WTC11 (cell line): ENCODE results near the gene DOCK1.

ENCODE experiments used
- CBFB ChIP-seq: sonication (generic); formaldehyde crosslinking; IDR thresholded peaks from 2 replicates; pipeline ENCODE4 v1.8.1; 2022; ENCODE audit warnings: mild to moderate bottlenecking, low read depth, missing genetic modification reagents
- CREB1 ChIP-seq: sonication (generic); formaldehyde crosslinking; IDR thresholded peaks from 2 replicates; pipeline ENCODE4 v1.8.0; 2023; ENCODE audit warnings: mild to moderate bottlenecking, missing genetic modification reagents
- ETV6 ChIP-seq: sonication (generic); formaldehyde crosslinking; IDR thresholded peaks from 2 replicates; pipeline ENCODE4 v1.8.1; 2022; ENCODE audit warnings: mild to moderate bottlenecking, missing genetic modification reagents
- FOXP1 ChIP-seq: sonication (generic); formaldehyde crosslinking; IDR thresholded peaks from 2 replicates; pipeline ENCODE4 v1.8.0; 2022; ENCODE audit warnings: missing genetic modification reagents, mild to moderate bottlenecking, moderate library complexity, borderline replicate concordance
- RELA ChIP-seq: sonication (generic); formaldehyde crosslinking; IDR thresholded peaks from 2 replicates; pipeline ENCODE4 v1.8.1; 2022; ENCODE audit warnings: missing genetic modification reagents, mild to moderate bottlenecking, borderline replicate concordance
- ZNF121 ChIP-seq: sonication (generic); formaldehyde crosslinking; IDR thresholded peaks from 2 replicates; pipeline ENCODE4 v1.8.0; 2023; ENCODE audit warnings: missing genetic modification reagents
- TF ChIP-seq, protein P1 (sequence below): sonication (generic); formaldehyde crosslinking; IDR thresholded peaks from 2 replicates; pipeline ENCODE4 v1.8.0; 2022; ENCODE audit warnings: missing genetic modification reagents
- TF ChIP-seq, protein P2 (sequence below): fragments of 200-600 bp; IDR thresholded peaks from 2 replicates; pipeline ENCODE4 v1.8.0; 2022; ENCODE audit warnings: antibody characterized with exemption
- TF ChIP-seq, protein P3 (sequence below): sonication (generic); formaldehyde crosslinking; conservative IDR thresholded peaks from 2 replicates; pipeline ENCODE4 v1.8.1; 2023; ENCODE audit warnings: mild to moderate bottlenecking, low read depth, missing genetic modification reagents, moderate library complexity

DNA sequence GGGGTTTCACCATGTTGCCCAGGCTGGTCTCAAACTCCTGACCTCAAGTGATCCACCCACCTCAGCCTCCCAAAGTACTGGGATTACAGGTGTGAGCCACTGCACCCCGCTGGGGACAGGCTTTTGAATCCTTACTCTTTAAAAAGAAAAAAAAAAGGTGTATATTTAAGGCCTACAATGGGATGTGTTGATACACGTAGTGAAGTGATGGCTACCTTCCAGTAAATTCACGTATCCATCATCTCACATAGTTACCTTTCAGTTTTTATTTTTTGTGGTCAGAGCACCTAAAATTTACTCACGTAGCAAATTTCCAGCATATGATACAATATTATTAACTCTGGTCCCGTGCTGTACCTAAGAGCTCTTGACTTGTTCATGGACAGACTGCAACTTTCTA lies 410.7 kb downstream of the DOCK1 start:
- TF ChIP-seq RELA: no peak
- TF ChIP-seq, protein P1, sequence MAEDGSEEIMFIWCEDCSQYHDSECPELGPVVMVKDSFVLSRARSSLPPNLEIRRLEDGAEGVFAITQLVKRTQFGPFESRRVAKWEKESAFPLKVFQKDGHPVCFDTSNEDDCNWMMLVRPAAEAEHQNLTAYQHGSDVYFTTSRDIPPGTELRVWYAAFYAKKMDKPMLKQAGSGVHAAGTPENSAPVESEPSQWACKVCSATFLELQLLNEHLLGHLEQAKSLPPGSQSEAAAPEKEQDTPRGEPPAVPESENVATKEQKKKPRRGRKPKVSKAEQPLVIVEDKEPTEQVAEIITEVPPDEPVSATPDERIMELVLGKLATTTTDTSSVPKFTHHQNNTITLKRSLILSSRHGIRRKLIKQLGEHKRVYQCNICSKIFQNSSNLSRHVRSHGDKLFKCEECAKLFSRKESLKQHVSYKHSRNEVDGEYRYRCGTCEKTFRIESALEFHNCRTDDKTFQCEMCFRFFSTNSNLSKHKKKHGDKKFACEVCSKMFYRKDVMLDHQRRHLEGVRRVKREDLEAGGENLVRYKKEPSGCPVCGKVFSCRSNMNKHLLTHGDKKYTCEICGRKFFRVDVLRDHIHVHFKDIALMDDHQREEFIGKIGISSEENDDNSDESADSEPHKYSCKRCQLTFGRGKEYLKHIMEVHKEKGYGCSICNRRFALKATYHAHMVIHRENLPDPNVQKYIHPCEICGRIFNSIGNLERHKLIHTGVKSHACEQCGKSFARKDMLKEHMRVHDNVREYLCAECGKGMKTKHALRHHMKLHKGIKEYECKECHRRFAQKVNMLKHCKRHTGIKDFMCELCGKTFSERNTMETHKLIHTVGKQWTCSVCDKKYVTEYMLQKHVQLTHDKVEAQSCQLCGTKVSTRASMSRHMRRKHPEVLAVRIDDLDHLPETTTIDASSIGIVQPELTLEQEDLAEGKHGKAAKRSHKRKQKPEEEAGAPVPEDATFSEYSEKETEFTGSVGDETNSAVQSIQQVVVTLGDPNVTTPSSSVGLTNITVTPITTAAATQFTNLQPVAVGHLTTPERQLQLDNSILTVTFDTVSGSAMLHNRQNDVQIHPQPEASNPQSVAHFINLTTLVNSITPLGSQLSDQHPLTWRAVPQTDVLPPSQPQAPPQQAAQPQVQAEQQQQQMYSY (CRISPR knock-in tag): no peak
- TF ChIP-seq CBFB (CRISPR knock-in tag): no peak
- TF ChIP-seq, protein P2, sequence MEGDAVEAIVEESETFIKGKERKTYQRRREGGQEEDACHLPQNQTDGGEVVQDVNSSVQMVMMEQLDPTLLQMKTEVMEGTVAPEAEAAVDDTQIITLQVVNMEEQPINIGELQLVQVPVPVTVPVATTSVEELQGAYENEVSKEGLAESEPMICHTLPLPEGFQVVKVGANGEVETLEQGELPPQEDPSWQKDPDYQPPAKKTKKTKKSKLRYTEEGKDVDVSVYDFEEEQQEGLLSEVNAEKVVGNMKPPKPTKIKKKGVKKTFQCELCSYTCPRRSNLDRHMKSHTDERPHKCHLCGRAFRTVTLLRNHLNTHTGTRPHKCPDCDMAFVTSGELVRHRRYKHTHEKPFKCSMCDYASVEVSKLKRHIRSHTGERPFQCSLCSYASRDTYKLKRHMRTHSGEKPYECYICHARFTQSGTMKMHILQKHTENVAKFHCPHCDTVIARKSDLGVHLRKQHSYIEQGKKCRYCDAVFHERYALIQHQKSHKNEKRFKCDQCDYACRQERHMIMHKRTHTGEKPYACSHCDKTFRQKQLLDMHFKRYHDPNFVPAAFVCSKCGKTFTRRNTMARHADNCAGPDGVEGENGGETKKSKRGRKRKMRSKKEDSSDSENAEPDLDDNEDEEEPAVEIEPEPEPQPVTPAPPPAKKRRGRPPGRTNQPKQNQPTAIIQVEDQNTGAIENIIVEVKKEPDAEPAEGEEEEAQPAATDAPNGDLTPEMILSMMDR: no peak
- no peak for TF ChIP-seq CREB1 (CRISPR knock-in tag)
- TF ChIP-seq ZNF121: no peak
- TF ChIP-seq, protein P3, sequence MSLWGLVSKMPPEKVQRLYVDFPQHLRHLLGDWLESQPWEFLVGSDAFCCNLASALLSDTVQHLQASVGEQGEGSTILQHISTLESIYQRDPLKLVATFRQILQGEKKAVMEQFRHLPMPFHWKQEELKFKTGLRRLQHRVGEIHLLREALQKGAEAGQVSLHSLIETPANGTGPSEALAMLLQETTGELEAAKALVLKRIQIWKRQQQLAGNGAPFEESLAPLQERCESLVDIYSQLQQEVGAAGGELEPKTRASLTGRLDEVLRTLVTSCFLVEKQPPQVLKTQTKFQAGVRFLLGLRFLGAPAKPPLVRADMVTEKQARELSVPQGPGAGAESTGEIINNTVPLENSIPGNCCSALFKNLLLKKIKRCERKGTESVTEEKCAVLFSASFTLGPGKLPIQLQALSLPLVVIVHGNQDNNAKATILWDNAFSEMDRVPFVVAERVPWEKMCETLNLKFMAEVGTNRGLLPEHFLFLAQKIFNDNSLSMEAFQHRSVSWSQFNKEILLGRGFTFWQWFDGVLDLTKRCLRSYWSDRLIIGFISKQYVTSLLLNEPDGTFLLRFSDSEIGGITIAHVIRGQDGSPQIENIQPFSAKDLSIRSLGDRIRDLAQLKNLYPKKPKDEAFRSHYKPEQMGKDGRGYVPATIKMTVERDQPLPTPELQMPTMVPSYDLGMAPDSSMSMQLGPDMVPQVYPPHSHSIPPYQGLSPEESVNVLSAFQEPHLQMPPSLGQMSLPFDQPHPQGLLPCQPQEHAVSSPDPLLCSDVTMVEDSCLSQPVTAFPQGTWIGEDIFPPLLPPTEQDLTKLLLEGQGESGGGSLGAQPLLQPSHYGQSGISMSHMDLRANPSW: no peak
- TF ChIP-seq ETV6 (CRISPR knock-in tag): no peak
- TF ChIP-seq FOXP1 (CRISPR knock-in tag): no peak
